GM12878 (cell line): Measurements from ENCODE around the gene TMC4. TPM values are rescaled to one million over a fixed set of nuclear protein-coding genes. Genes with fewer than 3 reads are reported as not detected.

Source experiments
- ATAC-seq: fragments of 200-7000 bp; cut with Tn5 transposase; 3 replicates; pipeline ENCODE4 v1.9.1; 2020; ENCODE audit warnings: mild to moderate bottlenecking, moderate library complexity
- BruUV-seq: library from RNA; stranded (reverse); fragments of 400-500 nt; replicated peaks from 2 replicates; lab custom pipeline; 2021; lab: Mats Ljungman, UMichigan
- CTCF ChIA-PET: fragments of 300-600 bp; sonication (Branson Sonifier 250); formaldehyde crosslinking; extraction: SDS; loops from one replicate; lab custom pipeline; 2021; ENCODE audit warnings: inconsistent platforms; lab: Yijun Ruan, JAX
- POLR2A ChIA-PET: fragments of 350-600 bp; formaldehyde crosslinking; extraction: SDS; loops from one replicate; lab custom pipeline; 2021; ENCODE audit warnings: inconsistent platforms; lab: Charles Lee
- RAD21 ChIA-PET: fragments of 300-600 bp; sonication (Branson Sonifier 250); formaldehyde crosslinking; loops from one replicate; lab custom pipeline; 2023; ENCODE audit warnings: antibody characterized with exemption; ENCODE audit not compliant: unreplicated experiment; lab: Charles Lee
- SMC1A ChIA-PET: fragments of 300-600 bp; sonication (Branson Sonifier 250); formaldehyde crosslinking; loops from one replicate; lab custom pipeline; 2023; ENCODE audit not compliant: unreplicated experiment, uncharacterized antibody; lab: Charles Lee
- DNase-seq: peaks from one replicate; pipeline ENCODE4 v3.0.0-alpha.2; 2011; ENCODE audit warnings: low read depth, low spot score
- FAIRE-seq: peaks from 3 replicates; lab custom pipeline; 2011; peaks lifted over from hg19 to GRCh38; lab: Jason Lieb, UNC
- H2AFZ ChIP-seq: 2 replicates; pipeline ENCODE4 v1.6.0; 2011; ENCODE audit warnings: low read depth, low read length, control low read depth; ENCODE audit not compliant: control insufficient read depth
- H3K27ac ChIP-seq: 2 replicates; pipeline ENCODE4 v1.5.1; 2011; ENCODE audit warnings: control low read depth; ENCODE audit not compliant: control insufficient read depth, insufficient read depth
- H3K27me3 ChIP-seq, 2 experiments: replicated peaks in 1 of 2; 2 replicates each; pipeline versions ENCODE4 v1.6.0 to v1.6.1; 2011; ENCODE audit warnings: low read length in 1 of 2; ENCODE audit not compliant: control insufficient read depth in 2 of 2, insufficient read depth in 2 of 2
- H3K36me3 ChIP-seq, 2 experiments: 2 replicates each; pipeline ENCODE4 v1.5.1; 2011; ENCODE audit warnings: low read length in 1 of 2; ENCODE audit not compliant: control insufficient read depth in 2 of 2, insufficient read depth in 2 of 2
- H3K4me1 ChIP-seq: 2 replicates; pipeline ENCODE4 v1.6.1; 2011; ENCODE audit warnings: mild to moderate bottlenecking, low read length, moderate library complexity, mixed read lengths; ENCODE audit not compliant: control insufficient read depth, insufficient read depth
- H3K4me2 ChIP-seq: 2 replicates; pipeline ENCODE4 v1.6.0; 2011; ENCODE audit warnings: control low read depth; ENCODE audit not compliant: control insufficient read depth, insufficient read depth
- H3K4me3 ChIP-seq: fragments of 200-600 bp; sonication (generic); 2 replicates; pipeline ENCODE4 v1.5.1; 2016
- H3K79me2 ChIP-seq: 2 replicates; pipeline ENCODE4 v1.6.0; 2011; ENCODE audit warnings: low read length; ENCODE audit not compliant: control insufficient read depth, insufficient read depth
- H3K9ac ChIP-seq: 2 replicates; pipeline ENCODE4 v1.8.0; 2011; ENCODE audit warnings: low read length, control low read depth, mixed read lengths; ENCODE audit not compliant: control insufficient read depth, insufficient read depth
- H3K9me3 ChIP-seq: replicated peaks from 3 replicates; pipeline ENCODE4 v1.5.1; 2011; ENCODE audit warnings: mild to moderate bottlenecking, low read length; ENCODE audit not compliant: control insufficient read depth, insufficient read depth
- H4K20me1 ChIP-seq: 2 replicates; pipeline ENCODE4 v1.6.0; 2011; ENCODE audit not compliant: control insufficient read depth, insufficient read depth
- ATF3 ChIP-seq: IDR thresholded peaks from 2 replicates; pipeline ENCODE4 v1.6.1; 2011; ENCODE audit warnings: low read depth, mild to moderate bottlenecking, low read length, moderate library complexity, borderline replicate concordance; ENCODE audit errors: extremely low read depth
- BRCA1 ChIP-seq: IDR thresholded peaks from 2 replicates; pipeline ENCODE4 v1.6.1; 2011; ENCODE audit warnings: low read depth, low read length, improper control_type of control experiment
- CEBPB ChIP-seq, 2 experiments: fragments of 150-350 bp in 1 of 2; IDR thresholded peaks; 2 replicates each; pipeline ENCODE4 v1.6.1; 2012 to 2014; ENCODE audit warnings: low read depth in 2 of 2, low read length in 2 of 2, borderline replicate concordance in 1 of 2, inconsistent platforms in 1 of 2
- HDAC6 ChIP-seq: fragments of 200-600 bp; sonication (generic); IDR thresholded peaks from one replicate; pipeline ENCODE4 v1.8.0; 2017; ENCODE audit warnings: antibody characterized with exemption; ENCODE audit not compliant: unreplicated experiment
- IKZF2 ChIP-seq, 2 experiments: fragments of 450-650 bp; IDR thresholded peaks; 2 replicates each; pipeline ENCODE4 v1.6.1; 2017; ENCODE audit warnings: mild to moderate bottlenecking in 2 of 2, moderate library complexity in 2 of 2
- IRF3 ChIP-seq: fragments of 450-650 bp; IDR thresholded peaks from 2 replicates; pipeline ENCODE4 v1.6.1; 2014; ENCODE audit warnings: mild to moderate bottlenecking
- MEF2B ChIP-seq: fragments of 450-650 bp; IDR thresholded peaks from 2 replicates; pipeline ENCODE4 v1.6.1; 2018; ENCODE audit warnings: mild to moderate bottlenecking, moderate library complexity; ENCODE audit not compliant: partially characterized antibody, poor library complexity, severe bottlenecking
- RBBP5 ChIP-seq: fragments of 200-600 bp; sonication (generic); conservative IDR thresholded peaks from 2 replicates; pipeline ENCODE4 v1.6.1; 2016
- RELA ChIP-seq: fragments of 450-650 bp; IDR thresholded peaks from 2 replicates; pipeline ENCODE4 v1.8.0; 2014; ENCODE audit warnings: borderline replicate concordance; ENCODE audit not compliant: partially characterized antibody
- RELB ChIP-seq: fragments of 450-650 bp; IDR thresholded peaks from 2 replicates; pipeline ENCODE4 v1.6.1; 2017; ENCODE audit warnings: low read depth, mild to moderate bottlenecking, moderate library complexity
- REST ChIP-seq: IDR thresholded peaks from 2 replicates; pipeline ENCODE4 v1.6.1; 2012; ENCODE audit warnings: mild to moderate bottlenecking, low read depth, low read length
- STAT3 ChIP-seq: IDR thresholded peaks from 2 replicates; pipeline ENCODE4 v1.6.1; 2011; ENCODE audit warnings: low read depth, low read length, improper control_type of control experiment
- WRNIP1 ChIP-seq: IDR thresholded peaks from 2 replicates; pipeline ENCODE4 v1.6.1; 2011; ENCODE audit warnings: low read depth, low read length, improper control_type of control experiment, borderline replicate concordance
- ZBED1 ChIP-seq: IDR thresholded peaks from 2 replicates; pipeline ENCODE4 v1.6.1; 2016; ENCODE audit warnings: borderline replicate concordance
- ZNF274 ChIP-seq: IDR thresholded peaks from one replicate; pipeline ENCODE4 v1.8.0; 2011; ENCODE audit not compliant: insufficient read length, insufficient read depth
- WGBS: methylation state at CpG from one replicate; pipeline ENCODE4 v1.1.6; 2016; ENCODE audit warnings: low lambda C conversion rate; ENCODE audit not compliant: insufficient replicate concordance, insufficient coverage; ENCODE audit errors: missing lambda C conversion rate; 5-methylcytosine and 5-hydroxymethylcytosine counted together
- in situ Hi-C: fragments of 300-500 bp; cut with MboI; formaldehyde crosslinking; loops from 9 replicates; pipeline ENCODE4 v1.14.3; 2018; ENCODE audit warnings: mixed read lengths
- intact Hi-C: fragments of 100-400 bp; cut with micrococcal nuclease; formaldehyde crosslinking; loops from one replicate; pipeline ENCODE4 v1.14.2; 2022; ENCODE audit not compliant: unreplicated experiment
- polyA plus RNA-seq, 11 experiments: library from polyadenylated mRNA; depleted of rRNA in 4 of 11; unstranded in 6 of 11; stranded (reverse) in 5 of 11; fragments of >200 nt; fragmentation: Nextera tagmentation in 4 of 11; fragmentation: Illumina TruSeq in 1 of 11; extraction: Ambion mirVana in 4 of 11; extraction: Trizol in 1 of 11; gene quantifications; 1 replicate in 1 of 11; 2 replicates in 10 of 11; pipeline versions ENCODE4 v1.2.1 to v1.2.3, GENCODE V29; 2011 to 2016; ENCODE audit warnings: inconsistent platforms in 2 of 11, missing spikeins in 2 of 11, low read depth in 1 of 11
- total RNA-seq, 4 experiments: library from RNA; depleted of rRNA in 3 of 4; stranded (reverse); fragments of >200 nt in 3 of 4; fragmentation: Illumina TruSeq in 1 of 4; extraction: Trizol in 1 of 4; gene quantifications; 2 replicates each; pipeline versions ENCODE4 v1.2.1 to v1.2.3, GENCODE V29; 2013 to 2021

TMC4 gene
- total and polyA plus RNA-seq, 10 of the 15 experiments (the other 5 are each of a cell fraction or from before 2014, with no cell fraction given) = 0.33 to 0.83 (median 0.74) TPM; not detected in 7

GRCh38 chr19:54159352-54160181, 13.4 kb downstream of the TMC4 start, which contains the start of gene LENG1:
Gene LENG1 (minus strand): TSS chr19:54159721. CDS start chr19:54159695, 26 bp downstream.
- intact Hi-C loops (loop anchor here (1.0 kb wide), 2 partner anchors 22 to 31 kb away; partner anchors contain the start of gene CNOT3), in situ Hi-C loops (no loop called here)
- peak; percentile 95 for ATAC-seq
- no TSS peak for BruUV-seq
- Histone ChIP-seq H4K20me1 (no peaks in the 10 kb centered on the region), H2AFZ (peak within 1 kb of the TSS; percentile 95), H3K4me1 (peaks cover 4% of the 10 kb centered on the region; the same call in 1 of the 2 replicates), H3K4me2 (peak within 1 kb of the TSS; percentile 97), H3K27ac (peak within 1 kb of the TSS; percentile 93), H3K27me3 (no peaks in the 10 kb centered on the region), H3K36me3 (peaks cover 8 to 11% of the 10 kb centered on the region in 2 experiments; a peak in 3 of 4 replicates), H3K79me2 (peaks cover 8% of the 10 kb centered on the region), H3K4me3 (peak within 1 kb of the TSS; percentile 95), H3K9ac (peak within 1 kb of the TSS; percentile 92), H3K9me3 (no peaks in the 10 kb centered on the region; the same call in 2 of the 3 replicates)
- ChIA-PET SMC1A (interaction anchor here (1.3 to 1.5 kb wide), 2 partner anchors 30 to 231 kb away, joined by 4 read pairs; partner anchors contain the start of gene MBOAT7), RAD21 (interaction anchor here (0.8 to 2.1 kb wide), 4 partner anchors 10 to 30 kb away, joined by 3 to 14 read pairs (median 4); partner anchors contain the start of genes CNOT3 and MBOAT7), POLR2A (interaction anchor here (0.8 to 4.0 kb wide), 5 partner anchors 11 to 44 kb away, joined by 4 to 30 read pairs (median 6); partner anchors contain the start of genes CNOT3, MBOAT7, PRPF31 and TFPT), CTCF (interaction anchor here (0.8 to 2.1 kb wide), 5 partner anchors 8 to 107 kb away, joined by 3 to 15 read pairs (median 4); partner anchors contain the start of gene CNOT3)
- DNase-seq = peak; percentile 99
- FAIRE-seq = peak; percentile 99
- WGBS = 1% methylated on average over 68 of the region's 72 CpGs
- TF ChIP-seq MEF2B (peak; percentile 67), CEBPB (IDR thresholded peaks at IDR 0.05; ENCODE audit: borderline replicate concordance in 1 of 2, low read depth in 2 of 2, low read length in 2 of 2) (no peak), ATF3 (no peak; the same call in 1 of the 2 replicates), WRNIP1 (no peak), REST (peak; percentile 23; the same call in 1 of the 2 replicates), ZNF274 (no peak), BRCA1 (no peak), ZBED1 (no peak), HDAC6 (no peak), IRF3 (peak; percentile 97), IKZF2 (IDR thresholded peaks at IDR 0.05) (no peak; a peak in 1 of 4 replicates), RELB (no peak), RBBP5 (no peak), RELA (no peak), STAT3 (no peak)
